Measurements from ENCODE around the gene MMADHC. TPM values are rescaled to one million over a fixed set of nuclear protein-coding genes. Genes with fewer than 3 reads are reported as not detected.

Gene MMADHC
- total and polyA plus RNA-seq, 2 donors (not counting 1 experiment from before 2014, with no cell fraction given) = 26.8 to 55.9 TPM

DNA sequence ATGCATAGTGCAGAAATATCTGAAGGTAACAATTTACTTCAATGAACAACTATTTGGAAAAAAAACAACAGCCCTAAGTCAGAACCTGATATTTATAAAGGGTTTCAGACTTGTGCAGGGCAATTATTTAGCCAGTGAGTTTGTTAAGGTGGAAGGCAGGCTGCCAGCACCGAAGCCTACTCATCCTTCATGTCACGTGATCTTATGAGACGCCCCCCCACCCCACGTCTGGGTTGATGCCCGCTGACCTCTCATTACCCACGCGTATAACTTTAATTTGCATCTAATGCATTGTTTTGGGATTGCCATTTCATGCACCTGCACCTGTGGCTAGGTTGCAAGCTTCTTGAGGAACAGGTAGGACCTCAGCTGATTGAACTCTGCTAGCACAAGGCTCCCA, 52.9 kb downstream of the MMADHC start:
- Mint-ChIP-seq H3K4me3 (no peak overlapping the region), H3K27me3 (peaks cover 4% of the 10 kb centered on the region), H3K9me3 (ENCODE audit: insufficient read depth) (no peaks in the 10 kb centered on the region), H3K27ac (no peak overlapping the region), H3K4me1 (no peaks in the 10 kb centered on the region)
- no peaks in the 10 kb centered on the region for H3K27me3 ChIP-seq (replicated peaks in 1 of 4; ENCODE audit: control extremely low read depth in 1 of 4, control insufficient read depth in 3 of 4, insufficient read depth in 4 of 4, low read length in 3 of 4)
- DNase-seq (no peak), ATAC-seq (ENCODE audit: low read depth) (no peak)
- H2AFZ ChIP-seq (ENCODE audit: insufficient read depth, low read depth, low read length, poor library complexity, severe bottlenecking) = no peak overlapping the region
- H3K4me2 ChIP-seq (replicated peaks; ENCODE audit: low read depth, low read length, poor library complexity, severe bottlenecking) = no peak overlapping the region
- H3K79me2 ChIP-seq (ENCODE audit: control insufficient read depth, insufficient read depth, low read length) = no peaks in the 10 kb centered on the region
- no peak overlapping the region for H3K4me3 ChIP-seq (ENCODE audit: control extremely low read depth in 1 of 5, extremely low read depth in 1 of 5, insufficient read depth in 1 of 5, low read depth in 2 of 5, low read length in 4 of 5)
- no peaks in the 10 kb centered on the region for H4K20me1 ChIP-seq (ENCODE audit: control insufficient read depth, insufficient read depth, low read length, poor library complexity, severe bottlenecking)
- H3K4me1 ChIP-seq (ENCODE audit: control insufficient read depth in 2 of 2, insufficient read depth in 2 of 2, low read length in 2 of 2) = no peaks in the 10 kb centered on the region
- WGBS (ENCODE audit: insufficient coverage) = 99% methylated on average over 7 of the region's 7 CpGs
- TF ChIP-seq CTCF (IDR thresholded peaks at IDR 0.05) = no peak
- TF ChIP-seq EZH2 (IDR thresholded peaks at IDR 0.05; ENCODE audit: borderline replicate concordance, insufficient read depth, low read depth, low read length, poor library complexity, severe bottlenecking) = no peak
- ChIA-PET POLR2A (no interaction called here), CTCF (no interaction called here)
- H3K27ac ChIP-seq (ENCODE audit: low read length in 2 of 2) = no peak overlapping the region
- H3K9me3 ChIP-seq (ENCODE audit: control extremely low read depth in 1 of 3, control insufficient read depth in 2 of 3, insufficient read depth in 1 of 3, low read length in 2 of 3) = no peaks in the 10 kb centered on the region
- intact Hi-C loops (cut with micrococcal nuclease) = no loop called here
- no peak overlapping the region for H3K9ac ChIP-seq (ENCODE audit: low read length)
- H3K36me3 ChIP-seq (replicated peaks in 1 of 2; ENCODE audit: control extremely low read depth in 1 of 2, control insufficient read depth in 1 of 2, extremely low read depth in 1 of 2, insufficient read depth in 2 of 2, low read length in 1 of 2) = no peaks in the 10 kb centered on the region

DNA sequence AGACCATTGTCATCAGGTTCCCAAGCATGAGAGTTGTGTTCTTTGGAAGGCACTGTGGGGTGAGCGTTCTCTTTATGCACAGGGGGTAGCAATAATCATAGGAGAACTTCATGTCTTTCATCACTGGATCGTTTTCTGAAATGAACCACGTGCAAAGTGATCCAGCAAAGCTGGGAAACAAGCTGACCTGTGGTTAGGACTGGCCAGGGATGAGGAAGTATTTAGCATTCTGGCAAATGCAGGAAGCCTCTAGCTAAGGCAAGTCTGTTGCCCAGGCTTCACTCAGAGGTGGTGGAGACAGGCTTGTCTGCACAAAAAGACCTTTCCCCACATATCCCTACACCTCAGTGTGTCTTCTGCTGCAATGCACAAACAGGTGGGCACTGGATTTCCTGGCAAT, 58.6 kb downstream of the MMADHC start:
- CTCF ChIA-PET = no interaction called here
- DNase-seq (no peak), ATAC-seq (ENCODE audit: low read depth) (no peak)
- TF ChIP-seq EZH2 (IDR thresholded peaks at IDR 0.05; ENCODE audit: borderline replicate concordance, insufficient read depth, low read depth, low read length, poor library complexity, severe bottlenecking) (no peak), CTCF (IDR thresholded peaks at IDR 0.05) (no peak)
- Histone ChIP-seq H3K36me3 (replicated peaks in 1 of 2; ENCODE audit: control extremely low read depth in 1 of 2, control insufficient read depth in 1 of 2, extremely low read depth in 1 of 2, insufficient read depth in 2 of 2, low read length in 1 of 2) (no peaks in the 10 kb centered on the region), H3K9me3 (ENCODE audit: control extremely low read depth in 1 of 3, control insufficient read depth in 2 of 3, insufficient read depth in 1 of 3, low read length in 2 of 3) (peaks cover 0 to 9% (median 0%) of the 10 kb centered on the region in 3 donors), H3K4me3 (ENCODE audit: control extremely low read depth in 1 of 5, extremely low read depth in 1 of 5, insufficient read depth in 1 of 5, low read depth in 2 of 5, low read length in 4 of 5) (no peak overlapping the region), H3K27me3 (replicated peaks in 1 of 4; ENCODE audit: control extremely low read depth in 1 of 4, control insufficient read depth in 3 of 4, insufficient read depth in 4 of 4, low read length in 3 of 4) (no peaks in the 10 kb centered on the region), H3K4me2 (replicated peaks; ENCODE audit: low read depth, low read length, poor library complexity, severe bottlenecking) (no peak overlapping the region), H3K27ac (ENCODE audit: low read length in 2 of 2) (no peak overlapping the region), H4K20me1 (ENCODE audit: control insufficient read depth, insufficient read depth, low read length, poor library complexity, severe bottlenecking) (no peaks in the 10 kb centered on the region), H2AFZ (ENCODE audit: insufficient read depth, low read depth, low read length, poor library complexity, severe bottlenecking) (no peak overlapping the region), H3K9ac (ENCODE audit: low read length) (no peak overlapping the region), H3K79me2 (ENCODE audit: control insufficient read depth, insufficient read depth, low read length) (no peaks in the 10 kb centered on the region), H3K4me1 (ENCODE audit: control insufficient read depth in 2 of 2, insufficient read depth in 2 of 2, low read length in 2 of 2) (no peaks in the 10 kb centered on the region)
- H3K27ac Mint-ChIP-seq = no peak overlapping the region
- no peak overlapping the region for H3K4me3 Mint-ChIP-seq
- H3K27me3 Mint-ChIP-seq = peaks cover 19% of the 10 kb centered on the region
- no peaks in the 10 kb centered on the region for H3K4me1 Mint-ChIP-seq
- intact Hi-C loops (cut with micrococcal nuclease) = no loop called here
- peaks cover 3% of the 10 kb centered on the region for H3K9me3 Mint-ChIP-seq (ENCODE audit: insufficient read depth)
- WGBS (ENCODE audit: insufficient coverage) = 40% methylated on average over 3 of the region's 3 CpGs
- POLR2A ChIA-PET = no interaction called here

All from B cell (primary cell).